Amygdala (tissue), 56 donors: ENCODE measurements around the gene LSS.
"Not testable (repeated sequence)": the region's sequence is repeated elsewhere in the genome, so short reads cannot be mapped to it uniquely, and the experiment has no call there.

Source experiments
- DNase-seq, 56 donors: peaks; one replicate each; lab custom pipeline; 2025; lab: John Stamatoyannopoulos, UW

Gene LSS

DNA sequence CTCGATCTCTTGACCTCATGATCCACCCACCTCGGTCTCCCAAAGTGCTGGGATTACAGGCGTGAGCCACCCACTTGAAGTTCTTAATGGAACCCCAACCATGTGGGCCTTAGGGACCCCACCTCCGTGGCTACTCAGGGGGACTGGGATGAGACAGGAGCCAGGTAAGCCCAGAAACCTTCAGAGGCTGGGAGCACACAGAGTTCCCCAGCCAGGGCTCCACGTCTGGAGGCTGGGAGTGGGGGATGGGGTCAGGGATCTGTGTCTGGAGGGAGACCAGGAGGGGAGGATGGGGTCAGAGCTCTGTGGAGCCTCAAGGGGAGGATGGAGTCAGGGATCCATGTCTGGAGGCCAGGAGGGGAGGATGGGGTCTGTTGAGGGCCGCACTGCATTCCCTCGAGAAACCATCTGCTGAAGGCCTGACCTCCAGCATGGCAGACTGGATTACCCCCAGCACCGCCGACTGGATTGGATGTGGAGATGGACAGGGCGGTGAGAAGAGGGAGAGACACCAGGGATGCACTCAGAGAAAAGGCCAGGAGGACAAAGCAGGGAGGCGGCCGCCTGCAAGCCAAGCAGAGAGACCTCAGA is 71.1 kb downstream of the LSS start:
- no peak for DNase-seq

GRCh38 chr21:46156678-46157077 is 71.9 kb downstream of the LSS start:
- DNase-seq = no peak

DNA sequence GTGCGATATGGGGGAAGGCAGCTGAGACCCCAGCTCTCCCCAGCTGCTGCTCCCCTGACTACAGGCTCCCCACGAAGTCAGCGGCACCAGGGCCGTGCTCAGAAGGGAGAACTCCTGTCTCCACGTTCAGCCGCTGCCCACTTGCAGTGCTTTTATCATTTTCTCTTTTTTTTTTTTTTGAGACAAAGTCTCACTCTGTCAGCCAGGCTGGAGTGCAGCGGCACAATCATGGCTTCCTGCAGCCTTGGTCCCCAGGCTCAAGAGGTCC is 72.3 kb downstream of the LSS start:
- DNase-seq = no peak

DNA sequence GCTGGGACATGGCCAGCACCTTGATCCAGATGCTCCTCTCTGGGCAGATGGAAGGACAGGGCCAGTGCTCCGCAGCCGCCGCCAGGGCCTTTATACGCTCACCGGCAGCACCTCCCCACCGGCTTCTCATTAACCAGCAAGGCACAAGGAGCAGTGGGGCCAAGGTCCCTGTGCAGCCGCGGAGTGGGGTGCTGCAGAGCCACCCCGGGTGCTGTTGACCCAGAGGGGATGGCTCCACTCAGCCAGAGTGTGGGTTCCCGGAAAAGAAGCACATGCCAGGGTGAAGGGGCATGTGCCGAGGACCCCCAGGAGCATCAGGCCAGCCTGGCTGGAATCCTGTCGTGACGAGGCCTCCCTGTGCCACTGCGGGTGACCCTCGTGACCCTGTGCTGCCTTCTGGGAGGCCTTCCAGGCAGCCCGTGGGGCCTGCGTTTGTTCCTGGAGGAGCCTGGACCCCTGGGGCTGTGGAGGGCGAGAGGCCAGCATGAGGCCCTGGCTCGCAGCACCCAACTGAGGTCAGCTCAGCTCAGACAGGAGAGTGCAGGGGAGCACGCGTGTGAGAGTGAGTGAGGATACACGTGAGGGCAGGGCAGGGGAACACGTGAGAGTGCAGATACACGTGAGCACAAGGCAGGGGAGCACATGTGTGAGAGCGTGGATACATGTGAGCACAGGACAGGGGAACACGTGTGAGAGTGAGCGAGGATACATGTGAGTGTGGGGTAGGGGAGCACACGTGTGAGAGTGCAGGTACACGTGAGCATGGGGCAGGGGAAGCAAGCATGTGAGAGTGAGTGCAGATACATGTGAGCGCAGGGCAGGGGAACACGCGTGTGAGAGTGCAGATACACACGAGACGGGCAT is 72.8 kb downstream of the LSS start, which contains the start of gene FTCD:
FTCD (minus strand) TSS at position 66 of the 864 bp plus-strand sequence; CDS start at position 10, 56 bp downstream.
- no peak for DNase-seq

DNA sequence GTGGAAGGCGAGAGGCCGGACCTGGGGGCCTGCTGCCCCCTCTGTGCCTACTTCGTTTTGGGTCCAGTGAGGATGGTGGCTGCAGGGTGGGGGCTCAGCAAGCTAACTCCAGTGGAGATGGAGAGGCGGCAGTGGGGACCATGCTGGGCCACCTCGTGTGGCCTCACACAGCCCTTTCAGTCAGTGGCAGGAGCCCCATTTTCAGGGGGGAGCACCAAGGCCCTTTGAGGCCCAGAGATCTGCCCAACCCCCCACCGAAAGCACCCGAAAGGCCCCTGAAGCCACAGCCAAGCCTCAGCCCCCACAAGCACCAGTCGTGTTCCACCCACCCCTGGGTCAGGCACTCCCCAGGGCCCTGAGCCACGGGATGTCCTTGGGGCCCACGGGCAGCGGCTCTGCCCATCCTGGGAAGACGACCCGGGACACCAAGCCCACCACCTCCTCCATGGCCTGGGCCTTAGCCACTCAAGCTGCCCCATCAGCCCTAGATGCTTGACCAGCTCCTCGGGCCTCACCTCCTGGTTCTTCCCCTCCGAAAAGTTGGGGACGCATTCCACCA is 73.5 kb downstream of the LSS start:
- DNase-seq = no peak

- DNase-seq = no peak
These were observed 74.2 kb downstream of the LSS start for GRCh38 chr21:46154155-46154954.

DNA sequence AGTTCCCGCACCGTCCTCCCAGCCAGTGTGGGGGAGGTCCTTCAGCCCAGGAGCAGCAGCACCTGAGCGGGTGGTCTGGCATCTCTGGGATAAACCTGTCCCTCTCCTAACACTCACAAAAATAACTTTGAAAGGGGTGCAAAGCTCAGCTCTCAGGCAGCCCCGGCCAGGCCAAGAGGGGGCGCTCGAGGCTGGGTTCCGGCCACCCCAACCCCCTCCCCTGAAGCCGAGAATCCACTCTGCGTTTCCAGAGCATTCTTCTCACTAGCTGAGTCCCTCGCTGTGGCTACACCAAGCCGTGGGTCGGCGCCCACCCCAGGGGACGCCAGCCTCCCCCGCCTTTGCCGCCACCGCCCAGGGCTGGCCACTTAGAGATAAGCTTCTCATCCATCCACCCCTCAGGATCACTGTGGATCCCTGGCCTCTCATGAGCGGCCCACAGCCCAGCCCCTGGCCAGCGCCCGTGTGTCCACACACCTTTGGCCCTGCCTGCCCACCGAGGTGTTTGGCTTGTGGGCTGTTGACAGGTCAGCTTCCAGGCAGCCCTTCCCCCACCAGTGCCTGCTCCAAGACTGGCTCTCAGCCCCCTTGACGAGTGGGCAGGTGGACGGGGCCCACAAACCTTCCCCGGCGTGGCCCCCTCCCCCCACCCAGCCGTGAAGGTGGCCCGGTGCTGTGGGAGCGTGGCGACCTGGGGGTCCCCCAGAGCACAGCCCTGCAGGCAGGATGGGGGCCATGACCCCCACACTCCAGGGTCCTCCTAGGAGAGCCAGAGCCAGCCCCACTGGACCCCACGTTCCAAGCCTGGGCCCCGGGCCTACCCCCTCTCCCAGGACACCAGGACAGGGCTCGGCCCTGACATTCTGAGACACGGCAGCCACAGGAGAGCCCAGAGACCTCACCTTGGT is 75.1 kb downstream of the LSS start:
- DNase-seq = peak in 26 of 56 donors; percentile 3 to 66 (median 32)

DNA sequence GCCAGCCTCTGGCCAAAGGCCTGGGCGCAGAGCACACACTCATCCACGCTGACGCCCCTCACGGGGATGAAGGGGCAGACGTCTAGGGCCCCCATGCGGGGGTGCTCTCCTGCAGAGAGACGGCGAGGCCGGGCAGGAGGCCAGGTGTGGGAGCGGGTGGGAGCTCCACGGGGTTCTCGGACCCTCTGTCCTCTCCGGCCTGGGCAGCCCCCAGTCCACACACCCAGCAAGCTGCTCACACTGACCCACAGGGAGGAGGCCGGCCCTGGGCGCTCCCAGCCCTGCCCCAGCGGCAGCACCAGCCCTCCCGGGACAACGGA is 75.7 kb downstream of the LSS start:
- no peak for DNase-seq

- DNase-seq = no peak
These were observed 76.3 kb downstream of the LSS start for GRCh38 chr21:46151989-46152926.

GRCh38 chr21:46151261-46151988 is 77.1 kb downstream of the LSS start:
- no peak for DNase-seq

- peak in 2 of 56 donors; percentile 31 to 40 for DNase-seq
These were observed 78.0 kb downstream of the LSS start for GRCh38 chr21:46150491-46151121.

DNA sequence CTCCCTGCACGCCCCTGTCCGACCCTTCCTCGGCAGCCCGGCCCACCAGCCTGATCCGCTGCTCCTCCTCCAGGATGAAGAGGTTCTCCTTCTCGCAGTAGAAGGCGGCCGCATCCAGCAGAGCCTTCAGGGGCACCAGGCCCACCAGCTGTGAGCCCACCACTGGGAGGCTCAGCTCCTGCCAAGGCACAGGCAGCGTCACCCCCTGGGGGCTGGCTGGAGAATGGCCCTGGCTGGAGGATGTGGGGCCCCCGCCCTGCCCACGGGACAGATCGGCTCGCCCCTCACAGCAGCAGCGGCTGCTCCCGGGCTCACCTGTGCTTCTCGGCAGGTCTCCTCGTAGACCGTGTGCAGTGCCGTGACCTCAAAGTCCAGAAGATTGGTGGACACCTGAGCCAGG is 78.5 kb downstream of the LSS start:
- DNase-seq = no peak

DNA sequence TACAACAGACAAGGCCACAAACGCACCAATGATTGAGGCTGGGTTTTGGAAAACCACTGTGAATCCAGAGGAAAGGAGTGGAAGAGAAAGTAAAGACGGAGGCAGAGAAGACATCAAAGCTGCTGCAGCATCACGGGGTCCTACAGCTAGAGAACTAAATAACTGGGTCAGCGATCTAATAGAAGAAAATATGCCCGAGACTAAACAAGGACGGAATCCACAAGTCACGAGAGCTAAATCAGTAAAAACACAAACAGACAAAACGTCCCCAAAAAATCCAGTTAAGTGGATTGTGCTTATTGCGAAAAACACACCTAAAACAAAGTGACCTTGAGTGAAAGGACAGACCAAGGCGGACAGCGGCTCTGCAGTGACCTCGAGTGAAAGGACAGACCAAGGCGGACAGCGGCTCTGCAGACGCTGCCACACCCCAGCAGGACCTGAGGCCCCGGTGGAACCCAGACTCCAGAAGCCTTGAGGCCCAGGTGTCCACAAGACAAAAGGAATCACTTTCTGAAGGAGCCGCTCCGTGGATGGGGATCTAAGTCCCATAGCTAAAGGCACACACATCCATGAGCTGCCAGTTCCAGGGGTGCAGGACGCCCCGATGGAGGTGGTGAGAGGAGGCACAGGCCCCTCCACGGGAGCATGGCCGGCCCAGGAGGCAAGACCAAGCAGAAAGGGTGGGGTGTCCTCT is 79.2 kb downstream of the LSS start:
- DNase-seq = no peak

GRCh38 chr21:46148106-46148505 is 80.5 kb downstream of the LSS start:
- DNase-seq = no peak

GRCh38 chr21:46147429-46147828 is 81.1 kb downstream of the LSS start:
- DNase-seq = not testable (repeated sequence)

DNA sequence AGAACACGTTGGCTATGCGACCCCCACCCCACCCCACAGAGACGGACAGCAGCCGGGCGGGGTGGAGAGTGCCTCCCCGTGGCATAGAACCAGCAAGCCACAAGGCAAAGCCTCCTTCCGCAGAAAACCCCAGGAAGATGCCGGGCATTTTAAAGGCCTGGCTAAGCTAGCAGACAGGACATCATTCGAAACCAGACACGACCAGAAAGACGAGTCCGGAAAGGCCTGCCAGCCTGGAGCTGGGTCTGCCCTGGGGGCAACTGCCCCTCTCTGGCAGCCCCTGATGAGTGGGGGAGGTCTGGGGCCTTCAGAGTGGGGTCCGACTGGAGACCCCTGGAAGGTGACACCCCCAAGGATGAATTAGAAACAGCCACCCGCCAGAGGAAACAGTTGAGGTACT is 81.7 kb downstream of the LSS start:
- no peak for DNase-seq
